GM12801 (cell line): ENCODE measurements around the gene SLC6A7.

ENCODE experiments used
- CTCF ChIP-seq: IDR thresholded peaks from one replicate; pipeline ENCODE4 v1.5.1; 2011; ENCODE audit warnings: control low read depth; ENCODE audit not compliant: insufficient read length; ENCODE audit errors: extremely low read depth

SLC6A7 gene

GRCh38 chr5:150189728-150190502 is at the start of gene SLC6A7:
SLC6A7 (plus strand) TSS chr5:150190062; CDS start chr5:150190328, 266 bp downstream.
- TF ChIP-seq CTCF, result no peak

- no peak for TF ChIP-seq CTCF
Observed at GRCh38 chr5:150140830-150141229, 49.0 kb upstream of the SLC6A7 start.

GRCh38 chr5:150141544-150142184 is 48.2 kb upstream of the SLC6A7 start:
- TF ChIP-seq CTCF, result no peak

- TF ChIP-seq CTCF, result no peak
Observed at GRCh38 chr5:150142185-150142958, 47.5 kb upstream of the SLC6A7 start.

- no peak for TF ChIP-seq CTCF
Observed at GRCh38 chr5:150142959-150143349, 46.9 kb upstream of the SLC6A7 start.

GRCh38 chr5:150143350-150144245 is 46.3 kb upstream of the SLC6A7 start:
- TF ChIP-seq CTCF, result no peak
